Stimulated activated CD4-positive, alpha-beta T cell treated with anti-CD3 and anti-CD28 coated beads, Interleukin-1b, Interleukin-23, amount 100 ng/mL, for 4 hours (primary cell): ENCODE measurements around the gene FZR1.
A peak's percentile ranks its signal among the peaks of the same experiment; 100 is the strongest.

Source experiments
- DNase-seq, 2 donors: peaks; one replicate each; pipeline ENCODE4 v3.0.0-alpha.2; 2020; ENCODE audit warnings: low read depth in 2 of 2

FZR1 gene

GRCh38 chr19:3474010-3474409, 32.1 kb upstream of the FZR1 start:
- no peak for DNase-seq

GRCh38 chr19:3474614-3475013, 31.5 kb upstream of the FZR1 start:
- no peak for DNase-seq

DNA sequence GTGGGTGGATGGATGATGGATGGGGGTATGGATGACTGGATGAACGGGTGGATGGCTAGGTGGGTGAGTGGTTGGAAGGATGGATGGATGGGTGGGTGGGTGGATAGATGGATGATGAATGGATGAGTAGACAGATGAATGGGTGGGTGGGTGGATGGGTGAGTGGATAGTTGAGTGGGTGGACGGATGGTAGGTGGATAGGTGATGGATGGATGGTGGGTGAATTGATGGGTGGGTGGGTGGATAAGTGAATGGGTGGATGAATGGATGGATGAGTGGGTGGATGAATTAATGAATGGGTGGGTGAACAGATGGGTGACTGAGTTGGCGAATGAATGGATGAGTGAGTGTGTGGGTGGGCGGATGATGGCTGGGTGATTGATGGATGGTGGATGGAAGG, 30.7 kb upstream of the FZR1 start:
- DNase-seq: no peak

DNA sequence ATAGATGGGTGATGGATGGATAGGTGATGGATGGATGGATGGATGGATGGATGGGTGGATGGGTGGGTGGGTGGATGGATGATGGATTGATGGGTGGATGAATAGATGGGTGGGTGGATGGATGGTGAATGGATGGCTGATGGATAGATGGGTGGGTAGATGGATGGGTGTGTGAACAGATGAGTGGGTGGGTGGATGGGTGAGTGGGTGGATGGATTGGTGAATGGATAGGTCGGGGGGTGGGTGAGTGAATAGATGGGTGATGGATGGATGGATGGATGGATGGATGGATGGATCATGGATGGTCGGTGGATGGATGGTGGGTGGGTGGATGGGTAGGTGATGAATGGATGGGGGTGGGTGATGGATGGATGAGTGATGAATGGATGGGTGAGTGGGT, 29.3 kb upstream of the FZR1 start:
- DNase-seq: no peak

DNA sequence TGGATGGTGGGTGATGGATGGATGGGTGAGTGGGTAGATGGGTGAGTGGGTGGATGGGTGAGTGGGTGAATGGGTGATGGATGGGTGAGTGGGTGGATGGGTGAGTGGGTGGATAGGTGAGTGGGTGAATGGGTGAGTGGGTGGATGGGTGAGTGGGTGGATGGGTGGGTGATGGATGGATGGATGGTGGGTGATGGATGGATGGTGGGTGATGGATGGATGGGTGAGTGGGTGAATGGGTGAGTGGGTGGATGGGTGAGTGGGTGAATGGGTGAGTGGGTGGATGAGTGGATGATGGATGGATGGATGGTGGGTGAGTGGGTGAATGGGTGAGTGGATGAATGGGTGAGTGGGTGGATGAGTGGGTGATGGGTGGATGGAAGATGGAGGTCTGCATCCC, 28.6 kb upstream of the FZR1 start:
- no peak for DNase-seq

DNA sequence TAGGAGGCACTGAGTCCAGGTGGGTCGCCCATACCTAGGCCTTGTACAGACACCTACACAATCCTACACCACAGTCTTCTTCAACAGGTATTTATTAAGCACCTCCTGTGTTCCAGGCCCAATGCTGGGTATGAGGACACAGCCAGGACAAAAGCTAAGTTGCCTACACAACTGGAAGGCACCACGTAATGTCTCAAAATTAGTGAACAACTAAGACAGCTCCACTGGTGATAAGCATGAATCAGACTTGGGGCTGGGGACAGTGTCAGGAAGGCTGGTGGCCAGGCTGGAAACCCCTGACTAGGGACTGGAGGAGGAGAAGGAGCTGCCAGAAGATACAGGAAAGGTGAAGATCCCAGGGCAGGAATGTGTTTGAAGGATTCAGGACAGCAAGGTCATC, 28.2 kb upstream of the FZR1 start:
- DNase-seq: no peak

- DNase-seq: no peak
Observed at GRCh38 chr19:3478409-3479176, 27.5 kb upstream of the FZR1 start.

- no peak for DNase-seq
Observed at GRCh38 chr19:3479177-3479833, 26.8 kb upstream of the FZR1 start.

DNA sequence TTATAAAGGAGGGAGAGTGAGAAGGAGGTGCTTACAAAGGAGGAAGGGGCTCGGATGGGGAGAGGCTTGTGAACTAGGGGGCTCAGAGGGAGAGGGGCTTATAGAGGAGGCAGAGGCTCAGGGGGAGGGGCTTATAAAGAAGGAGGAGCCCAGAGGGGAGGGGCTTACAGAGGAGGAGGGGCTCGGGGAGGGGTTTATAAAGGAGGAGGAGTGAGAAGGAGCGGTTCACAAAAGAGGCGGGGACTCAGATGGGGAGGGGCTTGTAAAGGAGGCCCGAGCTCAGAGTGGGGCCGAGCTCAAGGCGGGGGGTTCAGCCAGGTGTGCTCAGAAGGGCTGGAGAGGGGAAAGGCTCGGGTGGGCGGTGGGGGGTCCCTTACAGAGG, 26.3 kb upstream of the FZR1 start:
- no peak for DNase-seq

- no peak for DNase-seq
Observed at GRCh38 chr19:3480383-3481091, 25.6 kb upstream of the FZR1 start, which contains the start of gene SMIM24. Gene SMIM24, minus strand, starts transcription at chr19:3480525. Its CDS starts 62 bp downstream, at chr19:3480463.

DNA sequence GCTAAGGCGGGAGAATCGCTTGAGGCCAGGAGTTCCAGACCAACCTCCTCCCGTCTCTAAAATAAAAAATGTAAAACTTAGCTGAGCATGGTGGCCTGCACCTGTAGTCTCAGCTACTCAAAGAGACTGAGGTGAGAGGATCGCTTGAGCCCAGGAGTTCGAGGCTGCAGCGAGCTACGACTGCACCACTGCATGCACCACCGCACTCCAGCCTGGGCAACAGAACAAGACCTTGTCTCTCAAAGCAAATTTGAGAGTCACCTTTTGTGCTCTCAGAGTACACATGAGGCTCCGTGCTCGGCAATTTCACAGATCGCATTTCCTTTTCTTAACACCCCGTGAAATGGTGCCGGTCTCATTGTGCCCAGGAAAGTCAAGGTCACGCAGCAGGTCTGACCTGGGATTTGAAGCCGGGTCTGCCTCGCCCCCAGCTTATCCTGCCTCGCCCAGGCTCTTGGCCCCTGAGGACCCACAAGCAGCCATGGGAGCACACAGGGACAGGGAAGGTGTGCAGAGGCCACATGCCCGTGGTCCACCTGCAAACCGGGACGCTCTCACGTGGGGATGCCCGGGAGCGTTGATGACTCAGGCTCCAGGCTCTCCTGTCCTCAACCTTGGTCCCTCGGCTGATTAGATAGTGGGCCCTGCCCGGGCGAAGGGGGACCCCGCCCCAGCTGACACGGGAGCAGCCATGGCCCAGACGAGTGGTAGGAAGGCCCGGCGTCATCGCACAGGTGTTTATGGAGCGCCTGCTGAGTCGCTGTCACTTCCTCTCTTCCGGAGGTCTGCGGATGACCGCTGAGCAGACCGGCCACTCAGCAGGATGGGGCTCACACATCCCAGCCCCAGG, 24.6 kb upstream of the FZR1 start:
- no peak for DNase-seq

DNA sequence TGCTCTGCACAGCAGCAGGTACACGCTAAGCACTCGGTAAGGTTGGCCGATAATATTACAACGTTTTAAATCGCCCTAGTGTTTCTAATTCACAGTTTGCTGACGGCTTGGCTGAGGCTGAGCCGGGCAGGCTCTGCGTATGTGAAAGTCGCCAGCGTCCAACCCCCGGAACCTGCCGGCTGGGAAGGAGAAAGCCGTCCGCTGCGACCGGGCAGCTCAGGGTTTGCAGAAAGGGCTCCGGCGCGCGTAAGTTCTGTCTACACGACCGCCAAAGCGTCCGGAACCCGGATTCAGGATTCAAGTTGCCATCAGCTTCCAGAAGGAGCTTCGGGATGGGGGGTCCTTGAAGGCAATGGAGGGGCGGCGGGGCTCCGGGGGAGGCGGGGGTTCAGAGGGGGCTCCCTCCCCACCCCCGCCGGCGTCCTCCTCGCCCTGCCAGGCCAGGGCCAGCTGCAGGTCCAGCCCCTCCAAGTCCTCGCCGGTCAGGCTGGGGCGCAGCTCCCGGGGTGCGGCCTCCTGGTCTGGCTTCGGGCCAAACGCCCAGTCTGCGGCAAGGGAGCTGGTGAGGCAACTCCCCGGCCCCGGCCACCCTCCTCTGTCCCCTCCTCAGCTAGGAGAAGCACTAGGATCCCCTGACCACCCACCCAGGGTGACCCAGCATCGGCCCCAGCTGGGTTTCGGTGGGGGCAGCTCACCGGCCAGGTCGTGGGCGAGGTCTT, 23.4 kb upstream of the FZR1 start:
- DNase-seq: no peak

DNA sequence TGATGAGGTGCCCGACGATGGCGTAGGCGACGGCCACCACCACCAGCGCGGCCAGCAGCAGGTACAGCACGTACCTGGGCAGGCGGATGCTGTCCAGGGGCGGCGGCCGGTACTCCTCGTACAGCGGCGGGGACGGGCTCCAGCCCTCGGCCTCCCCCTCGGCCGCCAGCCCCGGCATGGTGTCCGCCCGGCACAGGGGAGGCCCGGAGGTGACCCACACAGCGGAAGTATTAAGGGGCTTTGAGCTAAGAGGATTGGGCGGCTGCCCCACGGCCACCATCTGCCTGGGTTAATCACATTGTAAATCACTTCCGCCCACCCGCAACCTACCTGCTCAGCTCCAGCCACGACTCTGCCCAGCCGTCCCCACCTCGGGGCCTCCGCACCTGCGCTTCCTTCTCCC, 22.9 kb upstream of the FZR1 start, which contains the start of gene SMIM44:
TSS of gene SMIM44 (minus strand) at position 216 of the 403 bp plus-strand sequence. CDS start at position 178, 38 bp downstream.
- DNase-seq: no peak

- DNase-seq: no peak
Observed at GRCh38 chr19:3491396-3492119, 14.6 kb upstream of the FZR1 start.

GRCh38 chr19:3492131-3492839, 13.8 kb upstream of the FZR1 start:
- DNase-seq: no peak

- no peak for DNase-seq
Observed at GRCh38 chr19:3492919-3493318, 13.2 kb upstream of the FZR1 start.

GRCh38 chr19:3493651-3494050, 12.5 kb upstream of the FZR1 start:
- no peak for DNase-seq

DNA sequence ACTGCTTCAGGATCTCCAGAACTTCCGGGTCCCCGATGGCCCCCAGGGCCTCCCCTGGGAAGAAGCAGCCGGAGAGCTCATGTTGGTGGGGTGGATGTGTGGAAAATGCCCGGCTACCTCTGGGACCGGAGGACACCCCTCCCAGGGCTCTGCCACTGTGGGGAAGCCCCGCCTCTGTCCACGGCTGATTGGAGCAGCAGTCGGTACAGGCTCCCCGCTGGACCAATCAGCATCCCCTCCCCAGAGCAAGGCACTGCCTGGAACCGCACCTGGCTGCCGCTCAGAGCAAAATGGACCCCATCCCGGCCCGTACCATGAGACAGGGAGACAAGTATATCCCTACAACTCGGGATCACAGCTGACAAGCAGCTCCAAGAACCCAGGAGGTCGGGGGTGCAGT, 12.1 kb upstream of the FZR1 start:
- no peak for DNase-seq

GRCh38 chr19:3494559-3494958, 11.6 kb upstream of the FZR1 start:
- peak; percentile 34 to 53 for DNase-seq
